Ishikawa (cell line): ENCODE measurements around the gene TRIM69.

Experiments
- CEBPB ChIP-seq: IDR thresholded peaks from 2 replicates; pipeline ENCODE4 v1.6.1; 2012
- CREB1 ChIP-seq: IDR thresholded peaks from 2 replicates; pipeline ENCODE4 v1.6.1; 2012; ENCODE audit warnings: low read depth
- EGR1 ChIP-seq: IDR thresholded peaks from 2 replicates; pipeline ENCODE4 v1.6.1; 2012
- EP300 ChIP-seq: IDR thresholded peaks from 2 replicates; pipeline ENCODE4 v1.6.1; 2012; ENCODE audit warnings: borderline replicate concordance
- FOXM1 ChIP-seq: IDR thresholded peaks from 2 replicates; pipeline ENCODE4 v1.6.1; 2012; ENCODE audit warnings: low read depth, borderline replicate concordance
- NFIC ChIP-seq: IDR thresholded peaks from 2 replicates; pipeline ENCODE4 v1.6.1; 2012
- RAD21 ChIP-seq: IDR thresholded peaks from 2 replicates; pipeline ENCODE4 v1.6.1; 2012; ENCODE audit warnings: low read depth
- REST ChIP-seq: IDR thresholded peaks from 2 replicates; pipeline ENCODE4 v1.6.1; 2012; ENCODE audit warnings: low read depth, mild to moderate bottlenecking
- TAF1 ChIP-seq: IDR thresholded peaks from 2 replicates; pipeline ENCODE4 v1.6.1; 2012; ENCODE audit warnings: low read depth, mild to moderate bottlenecking
- TCF12 ChIP-seq: IDR thresholded peaks from 2 replicates; pipeline ENCODE4 v1.6.1; 2012; ENCODE audit warnings: low read depth
- TEAD4 ChIP-seq: IDR thresholded peaks from 2 replicates; pipeline ENCODE4 v1.6.1; 2012
- USF1 ChIP-seq: IDR thresholded peaks from 2 replicates; pipeline ENCODE4 v1.6.1; 2012
- YY1 ChIP-seq: IDR thresholded peaks from 2 replicates; pipeline ENCODE4 v1.6.1; 2012; ENCODE audit warnings: low read depth
- ZBTB7A ChIP-seq: IDR thresholded peaks from 2 replicates; pipeline ENCODE4 v1.6.1; 2012; ENCODE audit warnings: low read depth
- TF ChIP-seq, protein P1 (sequence below): IDR thresholded peaks from 2 replicates; pipeline ENCODE4 v1.6.1; 2012

TRIM69 gene

DNA sequence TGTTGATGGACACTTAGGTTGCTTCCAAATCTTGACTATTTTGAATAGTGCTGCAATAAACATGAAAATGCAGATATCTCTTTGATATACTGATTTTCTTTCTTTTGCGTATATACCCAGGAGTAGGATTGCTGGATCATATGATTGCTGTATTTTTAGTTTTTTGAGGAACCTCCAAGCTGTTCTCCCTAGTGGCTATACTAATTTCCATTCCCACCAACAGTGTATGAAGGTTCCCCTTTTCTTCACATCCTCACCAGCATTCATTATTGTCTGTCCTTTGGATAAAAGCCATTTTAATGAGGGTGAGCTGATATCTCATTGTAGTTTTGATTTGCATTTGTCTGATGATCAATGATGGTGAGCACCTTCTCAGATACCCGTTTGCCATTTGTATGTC, 37.7 kb upstream of the TRIM69 start:
- TF ChIP-seq NFIC = no peak
- no peak for TF ChIP-seq RAD21
- no peak for TF ChIP-seq USF1
- TF ChIP-seq EP300 = no peak
- TF ChIP-seq FOXM1 = no peak
- no peak for TF ChIP-seq YY1
- TF ChIP-seq EGR1 = no peak
- no peak for TF ChIP-seq CREB1
- no peak for TF ChIP-seq ZBTB7A
- no peak for TF ChIP-seq TCF12
- TF ChIP-seq TEAD4 = no peak
- no peak for TF ChIP-seq TAF1

- TF ChIP-seq TEAD4 (no peak), REST (no peak), YY1 (no peak), USF1 (no peak), EGR1 (no peak), ZBTB7A (no peak), EP300 (no peak), RAD21 (no peak), CREB1 (no peak), TCF12 (no peak), NFIC (no peak), TAF1 (no peak)
- TF ChIP-seq, protein P1, sequence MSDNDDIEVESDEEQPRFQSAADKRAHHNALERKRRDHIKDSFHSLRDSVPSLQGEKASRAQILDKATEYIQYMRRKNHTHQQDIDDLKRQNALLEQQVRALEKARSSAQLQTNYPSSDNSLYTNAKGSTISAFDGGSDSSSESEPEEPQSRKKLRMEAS = no peak
Measured at GRCh38 chr15:44705986-44706385, 30.3 kb upstream of the TRIM69 start.

DNA sequence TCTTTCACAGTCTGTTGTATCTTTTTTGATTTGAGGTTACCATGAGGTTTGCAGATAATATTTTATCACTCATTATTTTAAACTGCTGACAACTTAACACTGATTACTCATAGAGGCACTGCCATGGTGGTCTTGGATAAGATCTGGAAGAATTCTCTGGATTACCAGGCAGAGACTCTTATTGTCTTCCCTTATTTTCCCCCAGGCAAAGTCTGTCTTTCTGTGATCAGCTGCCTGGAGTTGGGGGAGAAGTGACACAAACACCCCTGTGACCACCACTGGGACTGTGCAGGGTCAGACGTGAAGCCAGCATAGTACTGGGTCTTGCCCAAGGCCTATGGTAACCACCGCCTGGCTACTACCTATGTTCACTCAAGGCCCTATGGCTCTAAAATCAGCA, 29.9 kb upstream of the TRIM69 start:
- TF ChIP-seq EP300 = no peak

- TF ChIP-seq, protein P1 = no peak
- TF ChIP-seq TEAD4 = no peak
- TF ChIP-seq EGR1 = no peak
- TF ChIP-seq CEBPB = no peak
- no peak for TF ChIP-seq REST
- TF ChIP-seq TAF1 = no peak
- TF ChIP-seq CREB1 = no peak
- TF ChIP-seq USF1 = no peak
- TF ChIP-seq TCF12 = no peak
- TF ChIP-seq YY1 = no peak
- TF ChIP-seq EP300 = no peak
- TF ChIP-seq RAD21 = no peak
- TF ChIP-seq NFIC = no peak
- no peak for TF ChIP-seq FOXM1
- no peak for TF ChIP-seq ZBTB7A
Measured at GRCh38 chr15:44706946-44707636, 29.2 kb upstream of the TRIM69 start.

DNA sequence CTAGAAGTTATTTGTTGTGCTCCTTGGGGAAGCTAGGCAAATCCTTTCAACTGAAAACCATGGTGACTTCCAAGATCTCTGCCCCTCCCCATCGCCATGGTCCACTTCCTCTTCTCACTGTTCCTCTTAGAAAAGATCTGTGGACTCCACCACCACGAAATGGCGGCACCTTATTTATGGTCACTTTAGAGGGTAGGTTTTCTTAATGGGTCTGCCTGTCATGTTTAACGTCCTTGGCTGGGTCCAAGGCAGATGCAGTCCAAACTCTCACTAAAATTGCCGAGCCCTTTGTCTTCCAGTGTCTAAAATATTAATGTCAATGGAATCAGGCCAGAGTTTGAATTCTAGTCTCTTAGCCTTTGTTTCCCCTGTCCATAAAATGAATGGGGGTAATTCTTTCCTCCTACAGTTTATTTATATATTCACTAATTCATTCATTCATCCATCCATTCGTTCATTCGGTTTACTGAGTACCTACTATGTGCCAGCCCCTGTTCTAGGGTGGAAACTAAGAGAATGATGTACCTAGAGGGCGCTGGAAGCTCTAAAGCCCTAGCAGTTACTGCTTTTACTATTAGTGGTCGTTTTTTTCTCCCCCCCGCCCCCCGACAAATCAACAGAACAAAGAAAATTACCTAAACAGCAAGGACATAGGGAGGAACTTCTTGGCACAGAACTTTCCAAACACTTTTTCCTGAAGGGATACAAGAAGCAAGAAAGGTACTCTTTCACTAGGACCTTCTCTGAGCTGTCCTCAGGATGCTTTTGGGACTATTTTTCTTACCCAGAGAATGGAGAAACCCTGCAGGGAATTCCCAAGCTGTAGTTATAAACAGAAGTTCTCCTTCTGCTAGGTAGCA, 25.9 kb upstream of the TRIM69 start:
- 0 out of 2 replicates have a peak, but pooled peaks have one; percentile 35 for TF ChIP-seq ZBTB7A
- TF ChIP-seq TCF12 = no peak
